Body of pancreas (tissue), 4 donors: Measurements from ENCODE around the gene PKD1L1.

Experiments used
- CTCF ChIP-seq, 7 experiments: fragments of 450-650 bp in 4 of 7; fragments of 200-600 bp in 3 of 7; sonication (generic) in 3 of 7; IDR thresholded peaks; one replicate each; pipeline ENCODE4 v1.5.1; 2016 to 2019; ENCODE audit warnings: antibody characterized with exemption in 7 of 7
- POLR2A ChIP-seq, 3 donors: fragments of 450-650 bp; IDR thresholded peaks; one replicate each; pipeline ENCODE4 v1.6.1; 2016; ENCODE audit warnings: antibody characterized with exemption in 3 of 3, mild to moderate bottlenecking in 2 of 3

GRCh38 chr7:47939425-47940036, 8.7 kb downstream of the PKD1L1 start:
- TF ChIP-seq POLR2A (IDR thresholded peaks at IDR 0.05) = no peak
- no peak for TF ChIP-seq CTCF (IDR thresholded peaks at IDR 0.05)
